IMR-90 (cell line): ENCODE results near the gene NHLRC2. TPM values are rescaled to one million over a fixed set of nuclear protein-coding genes. Genes with fewer than 3 reads are reported as not detected.

Experiments
- ATAC-seq: fragments of 200-7000 bp; cut with Tn5 transposase; 2 replicates; pipeline ENCODE4 v1.9.1; 2020; ENCODE audit warnings: low read depth, mild to moderate bottlenecking, moderate library complexity
- BruUV-seq: library from RNA; stranded (reverse); fragments of 400-500 nt; replicated peaks from 2 replicates; lab custom pipeline; 2021; lab: Mats Ljungman, UMichigan
- CTCF ChIA-PET: fragments of 300-600 bp; formaldehyde crosslinking; extraction: SDS; loops from one replicate; lab custom pipeline; 2021; ENCODE audit warnings: antibody characterized with exemption; lab: Yijun Ruan, JAX
- POLR2A ChIA-PET: fragments of 300-600 bp; sonication (Branson Sonifier 250); formaldehyde crosslinking; loops from one replicate; lab custom pipeline; 2022; ENCODE audit warnings: antibody characterized with exemption; ENCODE audit not compliant: unreplicated experiment; lab: Charles Lee
- DNase-seq: peaks from one replicate; pipeline ENCODE4 v3.0.0; 2013
- H2AFZ ChIP-seq: replicated peaks from 2 replicates; pipeline ENCODE3; 2013; ENCODE audit warnings: low read length, mild to moderate bottlenecking; ENCODE audit not compliant: poor library complexity
- H2AK5ac ChIP-seq: 2 replicates; pipeline ENCODE4 v1.6.1; 2013; ENCODE audit warnings: low read depth, low read length, inconsistent platforms
- H2AK9ac ChIP-seq: replicated peaks from 2 replicates; pipeline ENCODE3; 2013; ENCODE audit warnings: mild to moderate bottlenecking, low read depth, low read length, moderate library complexity; ENCODE audit not compliant: poor library complexity
- H2BK120ac ChIP-seq: 2 replicates; pipeline ENCODE4 v1.6.1; 2013; ENCODE audit warnings: low read depth, low read length, inconsistent platforms
- H2BK15ac ChIP-seq: 3 replicates; pipeline ENCODE4 v1.6.1; 2013; ENCODE audit warnings: low read depth, low read length, inconsistent platforms
- H2BK20ac ChIP-seq: 2 replicates; pipeline ENCODE4 v1.6.1; 2013; ENCODE audit warnings: low read depth, mild to moderate bottlenecking, inconsistent platforms, low read length, moderate library complexity
- H2BK5ac ChIP-seq: 2 replicates; pipeline ENCODE4 v1.6.1; 2013; ENCODE audit warnings: mild to moderate bottlenecking, low read depth, low read length, inconsistent platforms; ENCODE audit not compliant: poor library complexity, severe bottlenecking
- H3K14ac ChIP-seq: replicated peaks from 2 replicates; pipeline ENCODE4 v1.6.1; 2013; ENCODE audit warnings: low read depth, low read length, inconsistent platforms
- H3K18ac ChIP-seq: 2 replicates; pipeline ENCODE4 v1.6.1; 2013; ENCODE audit warnings: low read depth, low read length, control low read depth
- H3K23ac ChIP-seq: 2 replicates; pipeline ENCODE4 v1.6.1; 2013; ENCODE audit warnings: low read depth, low read length, inconsistent platforms
- H3K27ac ChIP-seq: 2 replicates; pipeline ENCODE4 v1.5.1; 2013; ENCODE audit warnings: mild to moderate bottlenecking, control low read depth, low read length; ENCODE audit not compliant: insufficient read depth
- H3K27me3 ChIP-seq: 2 replicates; pipeline ENCODE4 v1.6.1; 2013; ENCODE audit warnings: low read length; ENCODE audit not compliant: control insufficient read depth, insufficient read depth
- H3K36me3 ChIP-seq: 2 replicates; pipeline ENCODE4 v1.6.1; 2013; ENCODE audit warnings: low read length, mixed read lengths; ENCODE audit not compliant: control insufficient read depth, insufficient read depth
- H3K4ac ChIP-seq: 2 replicates; pipeline ENCODE4 v1.6.1; 2013; ENCODE audit warnings: low read depth, low read length, inconsistent platforms
- H3K4me1 ChIP-seq: 2 replicates; pipeline ENCODE4 v1.6.1; 2013; ENCODE audit warnings: low read length, mixed read lengths; ENCODE audit not compliant: control insufficient read depth, insufficient read depth
- H3K4me2 ChIP-seq: 2 replicates; pipeline ENCODE4 v1.6.1; 2013; ENCODE audit warnings: low read depth, mild to moderate bottlenecking, control low read depth, low read length, moderate library complexity
- H3K4me3 ChIP-seq: 2 replicates; pipeline ENCODE4 v1.5.1; 2013; ENCODE audit warnings: low read depth, mild to moderate bottlenecking, control low read depth, low read length, moderate library complexity; ENCODE audit not compliant: insufficient read depth
- H3K56ac ChIP-seq: 2 replicates; pipeline ENCODE4 v1.6.1; 2013; ENCODE audit warnings: low read length, inconsistent platforms; ENCODE audit not compliant: insufficient read depth; ENCODE audit errors: extremely low read depth
- H3K79me1 ChIP-seq, 2 experiments: 2 replicates each; pipeline ENCODE4 v1.6.1; 2013; ENCODE audit warnings: low read length in 2 of 2, inconsistent platforms in 1 of 2, low read depth in 1 of 2
- H3K9ac ChIP-seq: 2 replicates; pipeline ENCODE4 v1.6.1; 2013; ENCODE audit warnings: low read depth, low read length, control low read depth
- H3K9me1 ChIP-seq: 2 replicates; pipeline ENCODE4 v1.6.1; 2013; ENCODE audit warnings: low read length, inconsistent platforms; ENCODE audit not compliant: insufficient read depth
- H3K9me3 ChIP-seq: 2 replicates; pipeline ENCODE4 v1.6.1; 2013; ENCODE audit warnings: low read length; ENCODE audit not compliant: control insufficient read depth, insufficient read depth
- H4K20me1 ChIP-seq: 2 replicates; pipeline ENCODE4 v1.6.1; 2013; ENCODE audit warnings: low read length, inconsistent platforms; ENCODE audit not compliant: insufficient read depth
- H4K5ac ChIP-seq: 2 replicates; pipeline ENCODE4 v1.6.1; 2013; ENCODE audit warnings: mild to moderate bottlenecking, low read depth, low read length, control low read depth
- H4K8ac ChIP-seq, 2 experiments: 2 replicates each; pipeline ENCODE4 v1.6.1; 2013; ENCODE audit warnings: low read depth in 2 of 2, low read length in 2 of 2, control low read depth in 1 of 2, inconsistent platforms in 1 of 2
- H4K91ac ChIP-seq: 2 replicates; pipeline ENCODE4 v1.6.1; 2013; ENCODE audit warnings: low read depth, low read length, inconsistent platforms; ENCODE audit not compliant: insufficient read depth
- CEBPB ChIP-seq: IDR thresholded peaks from 2 replicates; pipeline ENCODE4 v1.6.1; 2012; ENCODE audit warnings: low read depth, low read length, improper control_type of control experiment
- CHD1 ChIP-seq: IDR thresholded peaks from 2 replicates; pipeline ENCODE4 v1.6.1; 2012; ENCODE audit warnings: low read depth, low read length, improper control_type of control experiment
- MAFK ChIP-seq: IDR thresholded peaks from 2 replicates; pipeline ENCODE4 v1.6.1; 2012; ENCODE audit warnings: low read depth, low read length, improper control_type of control experiment
- MAZ ChIP-seq: IDR thresholded peaks from 2 replicates; pipeline ENCODE4 v1.6.1; 2012; ENCODE audit warnings: low read depth, mild to moderate bottlenecking, low read length, improper control_type of control experiment, moderate library complexity, borderline replicate concordance
- POLR2A ChIP-seq: IDR thresholded peaks from 2 replicates; pipeline ENCODE4 v1.6.1; 2012; ENCODE audit warnings: mild to moderate bottlenecking, low read depth, low read length
- RAD21 ChIP-seq: IDR thresholded peaks from 2 replicates; pipeline ENCODE4 v1.6.1; 2012; ENCODE audit warnings: low read length, improper control_type of control experiment
- RCOR1 ChIP-seq: IDR thresholded peaks from 2 replicates; pipeline ENCODE4 v1.6.1; 2012; ENCODE audit warnings: mild to moderate bottlenecking, low read length, improper control_type of control experiment; ENCODE audit not compliant: insufficient replicate concordance
- RFX5 ChIP-seq: IDR thresholded peaks from 2 replicates; pipeline ENCODE4 v1.8.0; 2012; ENCODE audit warnings: low read depth, mild to moderate bottlenecking, low read length, moderate library complexity
- WGBS, 2 experiments: methylation state at CpG; one replicate each; pipeline versions ENCODE4 v1.1.5 to v1.1.7; 2013; ENCODE audit warnings: missing lambda C conversion rate in 2 of 2; ENCODE audit not compliant: insufficient read length in 1 of 2; ENCODE audit errors: extremely low coverage in 2 of 2; 5-methylcytosine and 5-hydroxymethylcytosine counted together
- dilution Hi-C: fragments of 300-500 bp; cut with HindIII; formaldehyde crosslinking; loops from one replicate; pipeline ENCODE4 v1.14.3; 2018; ENCODE audit warnings: low sequenced_read_pairs; ENCODE audit not compliant: unreplicated experiment
- in situ Hi-C: fragments of 300-500 bp; cut with MboI; formaldehyde crosslinking; loops from 3 replicates; pipeline ENCODE4 v1.14.3; 2019; ENCODE audit warnings: low sequenced_read_pairs, inconsistent platforms, mixed read lengths
- intact Hi-C: fragments of 100-400 bp; cut with micrococcal nuclease; formaldehyde crosslinking; loops from 2 replicates; pipeline ENCODE4 v1.10.0; 2022
- polyA plus RNA-seq, 3 experiments: library from polyadenylated mRNA; depleted of rRNA; stranded (reverse); fragments of >200 nt; gene quantifications; 2 replicates each; pipeline ENCODE4 v1.2.3, GENCODE V29; 2012; ENCODE audit warnings: low replicate concordance in 1 of 3
- total RNA-seq: library from RNA; depleted of rRNA; stranded (reverse); fragments of >200 nt; gene quantifications from 2 replicates; pipeline ENCODE4 v1.2.3, GENCODE V29; 2012

NHLRC2 gene
- total and polyA plus RNA-seq, 2 of the 4 experiments (the other 2 are of a cell fraction) = 3.0 to 11.8 TPM

DNA sequence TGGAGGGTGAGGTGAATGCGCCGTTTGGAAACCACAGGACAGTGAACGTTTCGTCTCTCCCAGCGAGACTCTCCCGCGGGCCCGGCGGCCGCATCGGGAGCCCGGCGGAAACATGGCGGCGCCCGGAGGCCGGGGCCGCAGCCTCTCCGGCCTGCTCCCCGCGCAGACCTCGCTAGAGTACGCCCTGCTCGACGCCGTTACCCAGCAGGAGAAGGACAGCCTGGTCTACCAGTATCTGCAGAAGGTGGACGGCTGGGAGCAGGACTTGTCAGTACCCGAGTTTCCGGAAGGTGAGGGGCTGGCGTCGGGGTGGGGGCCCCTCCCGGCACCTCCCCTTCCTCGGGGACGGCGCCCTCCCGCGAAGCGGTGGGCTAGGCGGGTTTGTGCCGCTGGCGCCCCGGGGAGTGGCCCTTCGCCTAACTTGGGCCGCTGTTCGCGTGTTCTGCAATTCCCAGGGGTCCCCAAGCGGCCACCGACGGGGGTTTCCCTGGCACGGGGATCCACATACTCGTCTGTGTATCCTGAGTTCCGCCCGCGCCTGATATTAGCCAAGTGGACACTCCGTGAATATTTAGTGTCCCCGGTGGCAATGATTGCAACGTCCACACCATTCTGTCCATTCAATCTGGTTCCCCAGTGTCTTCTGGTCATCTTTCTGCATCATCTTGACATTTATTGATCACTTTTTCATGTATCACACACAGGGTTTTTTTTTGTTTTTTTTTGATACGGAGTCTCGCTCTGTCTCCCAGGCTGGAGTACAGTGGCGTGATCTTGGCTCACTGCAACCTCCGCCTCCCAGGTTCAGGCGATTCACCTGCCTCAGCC lies 514 bp downstream of the NHLRC2 start:
- Histone ChIP-seq H3K14ac (peak overlapping the region; percentile 96), H4K91ac (peak overlapping the region; percentile 98), H4K8ac (peak overlapping the region; percentile 99), H3K4me2 (peak overlapping the region; percentile 95), H2BK5ac (peak overlapping the region; percentile 89), H2BK15ac (peak overlapping the region; percentile 98; the same call in 2 of the 3 replicates), H3K4ac (peak overlapping the region; percentile 99), H3K36me3 (peaks cover 2% of the 10 kb centered on the region; the same call in 1 of the 2 replicates), H4K5ac (peak overlapping the region; percentile 91), H2AK9ac (peak overlapping the region; percentile 97), H3K56ac (peak overlapping the region; percentile 98), H3K18ac (peak overlapping the region; percentile 91), H3K9me1 (no peaks in the 10 kb centered on the region), H3K27ac (peak overlapping the region; percentile 91), H3K23ac (peak overlapping the region; percentile 99), H4K20me1 (no peaks in the 10 kb centered on the region), H3K27me3 (no peaks in the 10 kb centered on the region), H2BK20ac (peak overlapping the region; percentile 89), H2AK5ac (peak overlapping the region; percentile 70; the same call in 1 of the 2 replicates), H2BK120ac (peak overlapping the region; percentile 97), H3K4me1 (peaks cover 2% of the 10 kb centered on the region; the same call in 1 of the 2 replicates), H3K9ac (peak overlapping the region; percentile 98), H3K4me3 (peak overlapping the region; percentile 92), H3K9me3 (no peaks in the 10 kb centered on the region), H2AFZ (peak overlapping the region; percentile 100), H3K79me1 (peaks cover 17 to 23% of the 10 kb centered on the region in 2 experiments)
- TSS peak; percentile 64 for BruUV-seq
- TF ChIP-seq CEBPB (no peak), POLR2A (peak; percentile 79), MAZ (peak; percentile 55; the same call in 1 of the 2 replicates), CHD1 (no peak), MAFK (no peak), RAD21 (no peak), RFX5 (no peak), RCOR1 (no peak)
- ATAC-seq = peak; percentile 80
- intact Hi-C loops = loop anchor here (1.0 to 2.0 kb wide), 2 partner anchors 56 to 146 kb away; no protein-coding TSS in a partner anchor
- peak; percentile 28 for DNase-seq
- dilution Hi-C loops = no loop called here
- ChIA-PET POLR2A (no interaction called here), CTCF (no interaction called here)
- in situ Hi-C loops = no loop called here
- 1% methylated on average over 21 of the region's 62 CpGs; no CpG with 5 or more reads in 1 of the 2 experiments for WGBS, 2 experiments
